ENCODE data around the gene PPP4R1.

Gene PPP4R1

GRCh38 chr18:9561759-9562158 is 52.6 kb downstream of the PPP4R1 start:
- Histone ChIP-seq H3K4me3 (ENCODE audit: low read depth, low read length) (no peak overlapping the region), H3K36me3 (ENCODE audit: control insufficient read depth, insufficient read depth, low read length) (no peaks in the 10 kb centered on the region), H3K4me2 (ENCODE audit: low read length) (no peak overlapping the region), H3K9ac (no peak overlapping the region), H3K27ac (no peak overlapping the region), H3K27me3 (ENCODE audit: control insufficient read depth, insufficient read depth, low read length) (no peaks in the 10 kb centered on the region), H3K79me2 (no peaks in the 10 kb centered on the region), H3K4me1 (no peaks in the 10 kb centered on the region), H2AFZ (no peak overlapping the region), H3K9me3 (ENCODE audit: control insufficient read depth, low read length) (no peaks in the 10 kb centered on the region)
- TF ChIP-seq CTCF (IDR thresholded peaks at IDR 0.05): no peak

GRCh38 chr18:9559253-9559652 is 55.1 kb downstream of the PPP4R1 start:
- Histone ChIP-seq H2AFZ (no peak overlapping the region), H3K4me3 (ENCODE audit: low read depth, low read length) (no peak overlapping the region), H3K79me2 (no peaks in the 10 kb centered on the region), H3K9me3 (ENCODE audit: control insufficient read depth, low read length) (no peaks in the 10 kb centered on the region), H3K4me1 (no peaks in the 10 kb centered on the region), H3K27ac (no peak overlapping the region), H3K27me3 (ENCODE audit: control insufficient read depth, insufficient read depth, low read length) (no peaks in the 10 kb centered on the region), H3K9ac (no peak overlapping the region), H3K4me2 (ENCODE audit: low read length) (no peak overlapping the region), H3K36me3 (ENCODE audit: control insufficient read depth, insufficient read depth, low read length) (no peaks in the 10 kb centered on the region)
- TF ChIP-seq CTCF (IDR thresholded peaks at IDR 0.05): no peak

GRCh38 chr18:9558387-9559064 is 55.8 kb downstream of the PPP4R1 start:
- H3K4me1 ChIP-seq: no peaks in the 10 kb centered on the region
- TF ChIP-seq CTCF (IDR thresholded peaks at IDR 0.05): no peak
- no peak overlapping the region for H3K4me3 ChIP-seq (ENCODE audit: low read depth, low read length)
- no peaks in the 10 kb centered on the region for H3K79me2 ChIP-seq
- H3K4me2 ChIP-seq (ENCODE audit: low read length): no peak overlapping the region
- no peak overlapping the region for H2AFZ ChIP-seq
- H3K36me3 ChIP-seq (ENCODE audit: control insufficient read depth, insufficient read depth, low read length): no peaks in the 10 kb centered on the region
- no peaks in the 10 kb centered on the region for H3K27me3 ChIP-seq (ENCODE audit: control insufficient read depth, insufficient read depth, low read length)
- no peak overlapping the region for H3K27ac ChIP-seq
- no peaks in the 10 kb centered on the region for H3K9me3 ChIP-seq (ENCODE audit: control insufficient read depth, low read length)
- H3K9ac ChIP-seq: no peak overlapping the region

- H3K4me2 ChIP-seq (ENCODE audit: low read length): no peak overlapping the region
- no peaks in the 10 kb centered on the region for H3K79me2 ChIP-seq
- no peaks in the 10 kb centered on the region for H3K36me3 ChIP-seq (ENCODE audit: control insufficient read depth, insufficient read depth, low read length)
- no peaks in the 10 kb centered on the region for H3K4me1 ChIP-seq
- H3K27ac ChIP-seq: no peak overlapping the region
- no peaks in the 10 kb centered on the region for H3K27me3 ChIP-seq (ENCODE audit: control insufficient read depth, insufficient read depth, low read length)
- no peak overlapping the region for H3K9ac ChIP-seq
- no peaks in the 10 kb centered on the region for H3K9me3 ChIP-seq (ENCODE audit: control insufficient read depth, low read length)
- TF ChIP-seq CTCF (IDR thresholded peaks at IDR 0.05): no peak
- no peak overlapping the region for H3K4me3 ChIP-seq (ENCODE audit: low read depth, low read length)
- H2AFZ ChIP-seq: no peak overlapping the region
Observed at GRCh38 chr18:9557250-9557943, 57.0 kb downstream of the PPP4R1 start.

GRCh38 chr18:9552616-9553015 is 61.7 kb downstream of the PPP4R1 start:
- H3K36me3 ChIP-seq (ENCODE audit: control insufficient read depth, insufficient read depth, low read length): no peaks in the 10 kb centered on the region
- H3K4me2 ChIP-seq (ENCODE audit: low read length): no peak overlapping the region
- no peaks in the 10 kb centered on the region for H3K27me3 ChIP-seq (ENCODE audit: control insufficient read depth, insufficient read depth, low read length)
- no peak overlapping the region for H2AFZ ChIP-seq
- no peak overlapping the region for H3K4me3 ChIP-seq (ENCODE audit: low read depth, low read length)
- no peak overlapping the region for H3K9ac ChIP-seq
- TF ChIP-seq CTCF (IDR thresholded peaks at IDR 0.05): no peak
- no peak overlapping the region for H3K27ac ChIP-seq
- H3K9me3 ChIP-seq (ENCODE audit: control insufficient read depth, low read length): no peaks in the 10 kb centered on the region
- no peaks in the 10 kb centered on the region for H3K4me1 ChIP-seq
- no peaks in the 10 kb centered on the region for H3K79me2 ChIP-seq
